RPMI7951 (cell line): ENCODE results near the gene COL6A2. TPM values are rescaled to one million over a fixed set of nuclear protein-coding genes. Genes with fewer than 3 reads are reported as not detected.
A peak's percentile ranks its signal among the peaks of the same experiment; 100 is the strongest.
"Not testable (repeated sequence)": the region's sequence is repeated elsewhere in the genome, so short reads cannot be mapped to it uniquely, and the experiment has no call there.

Source experiments
- DNase-seq: peaks from one replicate; pipeline ENCODE4 v3.0.0-alpha.2; 2012; ENCODE audit warnings: low read depth
- total RNA-seq: library from RNA; depleted of rRNA; stranded (reverse); fragments of >200 nt; shearing (Covaris generic); gene quantifications from 2 replicates; pipeline ENCODE4 v1.2.3, GENCODE V29; 2014

Gene COL6A2
- total RNA-seq, 1 experiment from 2014 or later = 680 TPM

- DNase-seq = peak; percentile 99
Measured at GRCh38 chr21:46060596-46061061, 37.3 kb upstream of the COL6A2 start.

- peak; percentile 48 for DNase-seq
Measured at GRCh38 chr21:46061063-46061462, 36.8 kb upstream of the COL6A2 start.

DNA sequence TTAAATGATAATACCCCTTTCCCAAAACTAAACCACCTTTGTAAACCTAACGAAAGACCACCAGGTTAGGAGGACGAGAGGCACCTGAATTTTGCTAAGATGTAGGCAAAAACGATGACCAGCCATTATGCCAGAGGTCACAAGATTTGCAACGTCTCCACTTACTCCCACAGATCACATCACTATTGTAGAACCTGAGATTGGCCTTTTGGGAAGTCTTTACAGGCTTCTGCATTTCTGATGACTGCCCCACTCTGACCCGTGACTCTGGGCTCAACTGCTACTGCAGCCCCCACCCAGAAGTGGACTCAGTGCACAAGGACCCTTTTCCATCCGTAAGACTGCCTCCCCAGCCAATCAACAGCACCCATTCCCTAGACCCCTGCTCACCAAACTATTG is 36.4 kb upstream of the COL6A2 start:
- no peak for DNase-seq

DNA sequence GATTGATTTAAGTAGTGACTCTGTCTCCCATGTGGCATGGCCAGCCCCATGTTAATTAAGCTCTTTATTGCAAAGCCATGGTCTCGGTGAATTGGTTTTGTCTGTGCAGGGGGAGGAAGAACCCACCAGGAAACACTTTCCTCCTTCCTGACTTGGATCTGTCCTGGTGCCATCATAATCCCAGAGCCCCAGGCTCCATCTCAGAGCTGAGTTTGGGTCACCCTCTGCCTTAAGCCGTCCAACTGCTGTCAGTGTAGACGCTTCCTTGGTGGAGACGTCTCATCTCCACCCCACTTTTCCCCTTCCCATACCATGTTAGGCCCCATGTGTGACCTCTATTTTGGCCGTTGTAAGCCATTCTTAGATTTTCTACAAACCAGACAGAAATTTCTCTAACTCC is 36.0 kb upstream of the COL6A2 start:
- no peak for DNase-seq

- no peak for DNase-seq
Measured at GRCh38 chr21:46062471-46063211, 35.3 kb upstream of the COL6A2 start.

GRCh38 chr21:46063227-46063626 is 34.7 kb upstream of the COL6A2 start:
- no peak for DNase-seq

- DNase-seq = no peak
Measured at GRCh38 chr21:46063734-46064680, 33.9 kb upstream of the COL6A2 start.

DNA sequence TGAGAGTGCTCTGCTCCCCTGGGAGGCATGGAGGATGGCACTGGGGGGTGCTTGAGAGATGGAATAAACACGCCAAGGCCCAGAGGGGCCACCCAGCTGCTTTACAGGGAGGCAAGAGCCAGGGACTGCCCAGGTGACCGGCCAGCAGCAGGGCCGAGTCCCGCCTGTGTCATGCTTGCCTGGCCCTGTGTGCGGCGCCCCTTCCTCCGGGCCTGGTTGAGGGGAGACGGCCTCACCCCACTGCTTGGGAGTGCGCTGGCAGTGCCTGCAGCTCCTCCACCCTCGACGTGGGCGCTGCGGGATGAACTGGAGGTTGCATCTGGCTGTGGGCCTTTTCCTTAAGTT is 33.1 kb upstream of the COL6A2 start:
- DNase-seq = no peak

DNA sequence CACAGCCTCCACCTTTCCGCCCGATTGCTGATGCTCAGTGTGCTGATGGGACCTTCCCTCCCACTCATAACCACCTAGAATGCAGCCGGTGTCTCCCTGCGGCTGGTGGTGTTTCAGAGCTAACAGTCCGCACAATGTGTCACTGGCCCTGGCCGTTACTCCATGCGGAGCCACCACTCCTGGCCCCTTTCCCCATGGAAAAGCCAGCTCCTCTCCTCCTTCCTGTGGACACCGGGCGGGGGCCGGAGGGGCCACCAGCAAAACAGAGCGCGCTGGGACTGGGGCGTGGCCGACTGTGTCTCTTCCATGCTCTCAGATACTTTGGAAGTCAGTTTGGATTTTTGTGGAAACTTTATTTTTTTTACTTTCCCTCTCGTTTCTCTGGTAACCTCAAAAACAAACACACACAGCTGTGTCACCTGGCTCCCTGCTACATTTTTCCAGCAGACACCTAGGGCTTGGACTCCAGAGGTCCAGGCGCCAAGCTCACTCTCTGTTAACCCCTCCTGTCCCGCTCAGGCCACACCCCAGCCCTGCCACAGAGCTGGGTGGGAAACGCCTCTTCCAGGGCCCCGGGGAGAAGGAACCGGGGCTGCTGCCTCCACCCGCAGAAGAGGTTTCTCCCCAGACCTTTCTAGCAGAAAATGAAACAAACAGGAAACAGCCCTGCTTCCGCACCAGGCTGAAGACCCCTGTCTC is 32.5 kb upstream of the COL6A2 start:
- peak; percentile 94 for DNase-seq

DNA sequence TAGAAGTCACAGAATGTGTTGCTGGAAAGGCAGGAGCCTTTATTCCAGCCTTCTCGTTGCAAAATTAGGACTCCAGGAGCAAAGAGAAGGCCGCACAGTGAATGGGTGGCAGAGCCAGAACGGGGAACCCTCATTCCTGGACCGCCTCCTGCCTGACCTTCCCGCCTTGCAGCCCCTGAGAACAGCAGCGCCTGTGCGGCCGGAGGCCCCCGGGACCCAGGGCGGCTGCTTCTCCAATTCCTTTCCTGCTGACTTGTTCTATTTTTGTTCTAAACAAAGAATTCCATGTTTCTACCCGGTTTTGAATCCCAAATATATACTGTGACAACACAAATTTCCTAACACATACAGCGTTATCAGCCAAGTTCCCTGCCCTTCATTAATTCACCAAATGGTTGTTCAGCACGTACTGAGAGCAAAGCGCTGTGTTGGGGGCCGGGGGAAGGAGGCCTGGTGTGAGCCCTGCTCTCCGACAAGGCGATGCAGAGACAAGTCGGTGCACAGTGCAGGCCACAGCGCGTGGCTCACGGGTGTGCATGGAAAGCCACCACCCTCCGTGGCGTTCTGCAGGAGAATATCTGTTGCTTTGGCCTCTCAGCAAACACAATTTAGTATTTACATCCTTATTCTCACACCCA is 31.9 kb upstream of the COL6A2 start:
- DNase-seq = no peak

GRCh38 chr21:46066591-46067331 is 31.2 kb upstream of the COL6A2 start:
- no peak for DNase-seq

DNA sequence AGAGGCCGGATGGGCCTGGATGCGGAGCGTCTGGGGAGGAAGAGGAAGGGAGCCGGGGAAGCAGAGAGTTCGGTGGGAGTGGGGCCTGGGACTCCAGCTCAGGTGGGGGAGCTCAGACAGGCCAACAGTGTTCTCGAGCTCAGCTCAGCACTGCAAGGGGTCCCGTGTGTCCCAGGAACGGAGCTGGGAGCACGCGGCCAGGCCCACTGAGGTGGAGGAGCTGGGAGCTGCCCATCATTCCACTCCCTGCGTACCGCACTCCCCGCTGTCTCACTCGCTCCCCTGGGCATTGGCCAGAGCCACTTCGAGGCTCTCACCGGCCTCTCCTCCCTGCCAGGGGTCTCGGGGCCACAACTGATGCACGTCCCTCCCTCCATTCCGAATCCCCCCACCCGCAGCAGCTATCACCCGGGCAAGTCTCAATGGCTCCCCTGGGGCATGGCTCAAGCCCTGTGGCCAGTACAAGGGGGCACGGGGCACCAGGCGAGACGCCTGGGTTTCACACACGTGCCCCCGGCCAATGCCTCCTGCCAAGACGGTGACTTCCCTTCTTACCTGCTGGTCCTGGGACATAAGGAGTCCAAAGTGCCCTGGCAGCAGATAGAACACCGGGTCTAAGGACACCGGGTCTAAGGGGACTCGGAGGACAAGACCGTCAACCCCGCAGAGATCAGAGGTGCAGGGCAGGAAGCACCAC is 30.3 kb upstream of the COL6A2 start:
- DNase-seq = no peak

DNA sequence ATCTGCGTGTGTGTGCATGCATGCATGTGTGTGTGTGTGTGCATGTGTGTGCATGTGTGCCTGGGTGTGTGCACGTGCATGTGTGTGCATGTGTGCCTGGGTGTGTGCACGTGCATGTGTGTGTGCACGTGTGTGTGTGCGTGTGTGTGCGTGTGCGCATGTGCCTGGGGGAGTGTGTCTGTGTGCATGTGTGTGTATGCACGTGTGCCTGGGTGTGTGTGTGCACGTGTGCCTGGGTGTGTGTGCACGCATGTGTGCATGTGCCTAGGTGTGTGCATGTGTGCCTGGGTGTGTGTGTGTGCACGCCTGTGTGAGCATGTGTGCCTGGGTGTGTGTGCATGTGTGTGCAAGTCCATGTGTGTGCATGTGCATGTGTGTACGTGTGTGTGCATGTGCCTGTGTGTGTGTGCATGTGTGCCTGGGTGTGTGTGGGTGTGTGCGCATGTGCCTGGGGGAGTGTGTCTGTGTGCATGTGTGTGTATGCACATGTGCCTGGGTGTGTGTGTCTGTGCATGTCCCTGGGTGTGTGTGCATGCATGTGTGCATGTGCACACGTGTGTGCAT is 29.3 kb upstream of the COL6A2 start:
- no peak for DNase-seq

- no peak for DNase-seq
Measured at GRCh38 chr21:46069166-46069565, 28.7 kb upstream of the COL6A2 start.

GRCh38 chr21:46069719-46070279 is 28.1 kb upstream of the COL6A2 start:
- no peak for DNase-seq

DNA sequence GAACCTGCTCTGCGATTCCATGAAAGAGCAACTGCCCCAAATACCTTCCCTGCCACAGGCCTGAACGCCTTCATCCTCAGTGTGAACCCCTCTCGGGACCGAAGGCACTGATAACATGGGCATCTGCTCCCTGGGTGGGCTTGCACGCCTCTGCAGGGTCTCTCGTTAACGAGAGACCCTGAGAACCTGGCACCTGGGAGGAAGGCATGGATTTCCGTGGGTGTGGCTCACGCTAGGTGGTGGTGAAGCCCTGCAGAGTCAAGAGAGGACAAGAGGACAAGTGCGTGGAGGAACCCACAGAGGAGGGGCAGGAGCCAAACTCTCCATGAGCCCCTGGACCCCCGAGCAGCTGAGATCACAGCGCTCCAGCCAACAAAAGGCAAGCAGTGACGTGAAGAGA is 26.8 kb upstream of the COL6A2 start:
- DNase-seq = no peak

DNA sequence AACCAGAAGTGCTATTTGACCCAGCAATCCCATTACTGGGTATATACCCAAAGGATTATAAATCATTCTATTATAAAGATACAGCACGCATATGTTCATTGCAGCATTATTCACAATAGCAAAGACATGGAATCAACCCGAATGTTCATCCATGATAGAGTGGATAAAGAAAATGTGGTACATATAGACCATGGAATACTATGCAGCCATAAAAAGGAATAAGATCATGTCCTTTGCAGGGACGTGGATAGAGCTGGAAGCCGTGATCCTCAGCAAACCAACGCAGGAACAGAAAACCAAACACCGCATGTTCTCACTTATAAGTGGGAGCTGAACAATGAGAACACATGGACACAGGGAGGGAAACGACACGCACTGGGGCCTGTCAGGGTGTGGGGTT is 21.2 kb upstream of the COL6A2 start:
- DNase-seq = not testable (repeated sequence)

DNA sequence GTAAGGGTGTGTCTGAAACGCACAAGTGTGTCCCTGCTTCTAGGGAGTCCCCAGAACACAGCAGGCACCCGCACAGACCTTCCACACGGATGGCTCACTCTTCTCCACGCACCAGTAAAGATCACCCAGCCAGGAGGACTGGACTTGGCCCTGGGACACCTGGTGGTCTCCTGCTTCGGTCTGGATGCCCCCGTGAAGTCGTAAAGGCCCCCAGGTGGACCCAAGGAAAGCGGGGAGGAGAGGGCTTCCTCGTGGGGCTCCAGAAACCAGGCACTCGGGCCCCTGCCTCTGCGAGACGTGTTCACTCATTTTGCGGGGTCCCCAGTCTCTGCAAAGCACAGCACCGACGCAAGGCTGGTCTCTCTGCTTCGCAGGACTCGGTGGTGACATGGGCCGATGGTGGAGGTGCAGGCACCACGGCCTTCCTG is 20.2 kb upstream of the COL6A2 start:
- no peak for DNase-seq

DNA sequence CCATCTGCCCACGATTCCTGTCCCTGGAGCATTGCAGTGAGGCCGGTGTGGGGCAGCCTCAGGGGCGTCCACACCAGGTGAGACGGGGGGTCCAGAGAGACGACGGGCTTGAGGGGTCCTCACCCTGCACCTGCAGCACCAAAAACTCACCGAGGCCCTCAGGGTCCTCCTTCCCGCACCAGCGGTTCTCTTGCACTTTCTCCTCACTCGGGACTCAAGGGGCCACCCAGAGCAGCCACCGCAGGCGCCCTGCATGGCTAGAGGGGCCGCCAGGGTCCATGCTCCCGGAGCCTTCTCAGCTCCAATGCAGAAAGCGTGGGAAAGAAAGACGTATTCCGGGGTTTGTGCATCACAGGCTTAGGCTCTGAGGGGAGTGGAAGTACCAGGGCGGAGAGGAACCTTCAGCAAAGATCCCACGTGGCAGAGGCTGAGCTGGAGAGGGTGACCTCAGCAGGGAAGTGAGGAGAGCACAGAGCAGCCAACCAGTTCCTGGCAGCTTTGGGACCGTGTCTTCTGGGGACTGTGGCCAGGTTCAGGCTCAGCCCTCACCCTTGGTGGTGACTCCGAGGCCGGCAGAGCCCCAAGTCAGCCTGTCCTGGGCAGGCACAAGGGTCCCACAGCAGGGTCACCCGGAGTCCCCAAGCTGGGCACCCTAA is 19.5 kb upstream of the COL6A2 start:
- peak; percentile 84 for DNase-seq
